GM18519 (cell line): ENCODE results near the gene BAG1.

Experiments used
- ATAC-seq: cut with Tn5 transposase; IDR thresholded peaks from one replicate; pipeline ENCODE4 v1.9.1; 2021; ENCODE audit warnings: mild to moderate bottlenecking, moderate library complexity; ENCODE audit not compliant: unreplicated experiment, low FRiP score

Gene BAG1

GRCh38 chr9:33277484-33277883 lies 13.0 kb upstream of the BAG1 start:
- ATAC-seq = no peak

DNA sequence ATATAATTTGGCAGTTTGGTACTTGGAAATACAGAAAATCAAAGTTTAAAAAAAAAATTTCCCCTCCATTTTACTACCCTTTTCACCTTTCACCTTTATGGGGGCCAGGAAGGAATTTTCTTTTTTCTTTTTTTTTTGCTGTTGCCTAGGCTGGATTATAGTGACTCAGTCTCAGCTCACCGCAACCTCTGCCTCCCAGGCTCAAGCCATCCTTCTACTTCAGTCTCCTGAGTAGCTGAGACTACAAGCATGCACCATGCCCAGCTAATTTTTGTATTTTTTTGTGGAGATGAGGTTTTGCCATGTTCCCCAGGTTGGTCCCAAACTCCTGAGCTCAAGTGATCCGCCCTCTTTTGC lies 9.4 kb upstream of the BAG1 start:
- ATAC-seq = no peak

DNA sequence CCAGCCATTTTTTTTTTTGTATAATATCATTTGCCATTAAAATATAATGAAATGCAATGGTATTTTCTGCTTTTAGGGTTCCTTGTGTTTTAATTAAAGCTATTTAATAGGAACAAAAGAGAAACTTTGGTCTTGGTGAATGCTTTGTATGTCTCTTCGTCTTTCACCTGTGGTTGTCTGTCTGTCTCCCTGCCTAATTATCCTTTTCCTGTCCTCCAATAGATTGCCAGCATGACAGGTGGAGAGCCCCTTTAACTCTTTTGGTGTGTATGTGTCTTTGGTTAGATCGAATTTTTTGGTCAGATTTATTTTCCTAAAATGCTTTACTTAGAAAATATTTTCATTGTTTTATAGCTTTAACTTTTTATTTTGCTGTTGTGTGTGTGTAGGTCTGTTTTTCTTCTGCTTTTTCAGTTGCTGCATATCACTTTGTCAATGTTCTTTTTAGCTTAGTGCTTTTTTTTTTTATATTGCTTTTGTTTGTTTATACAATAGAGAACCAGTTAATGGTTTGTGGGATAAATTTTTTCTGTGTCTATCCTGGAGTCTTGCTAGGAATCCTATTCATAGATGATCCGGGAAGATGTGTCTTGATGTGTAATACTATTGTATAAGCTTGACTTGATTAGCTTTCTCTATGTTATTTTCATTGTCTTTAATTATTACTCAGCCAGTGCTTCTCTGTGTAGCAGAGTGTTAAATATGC lies 8.9 kb upstream of the BAG1 start:
- ATAC-seq = no peak

DNA sequence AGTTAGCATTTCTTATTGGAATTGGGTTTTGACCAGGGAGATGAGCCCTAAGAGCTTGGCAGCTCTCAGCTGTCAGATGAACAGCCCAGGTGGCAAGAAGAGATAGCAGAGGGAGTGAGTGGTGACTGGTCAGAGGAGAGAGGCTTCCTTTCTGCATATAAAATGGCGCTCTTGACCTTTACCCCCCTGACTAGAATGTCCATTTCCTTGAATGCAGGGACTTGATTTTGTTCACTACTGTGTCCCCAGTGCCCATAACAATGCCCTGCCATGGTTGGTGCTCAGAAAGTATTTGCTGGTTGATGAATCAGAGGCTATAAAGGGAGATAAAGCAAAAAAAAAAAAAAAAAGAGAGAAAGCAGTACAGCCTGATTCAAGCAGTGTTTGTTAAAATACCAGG lies 7.6 kb upstream of the BAG1 start:
- ATAC-seq = no peak

GRCh38 chr9:33270146-33270545 lies 5.6 kb upstream of the BAG1 start:
- no peak for ATAC-seq

GRCh38 chr9:33267151-33267767 lies 2.8 kb upstream of the BAG1 start:
- no peak for ATAC-seq

DNA sequence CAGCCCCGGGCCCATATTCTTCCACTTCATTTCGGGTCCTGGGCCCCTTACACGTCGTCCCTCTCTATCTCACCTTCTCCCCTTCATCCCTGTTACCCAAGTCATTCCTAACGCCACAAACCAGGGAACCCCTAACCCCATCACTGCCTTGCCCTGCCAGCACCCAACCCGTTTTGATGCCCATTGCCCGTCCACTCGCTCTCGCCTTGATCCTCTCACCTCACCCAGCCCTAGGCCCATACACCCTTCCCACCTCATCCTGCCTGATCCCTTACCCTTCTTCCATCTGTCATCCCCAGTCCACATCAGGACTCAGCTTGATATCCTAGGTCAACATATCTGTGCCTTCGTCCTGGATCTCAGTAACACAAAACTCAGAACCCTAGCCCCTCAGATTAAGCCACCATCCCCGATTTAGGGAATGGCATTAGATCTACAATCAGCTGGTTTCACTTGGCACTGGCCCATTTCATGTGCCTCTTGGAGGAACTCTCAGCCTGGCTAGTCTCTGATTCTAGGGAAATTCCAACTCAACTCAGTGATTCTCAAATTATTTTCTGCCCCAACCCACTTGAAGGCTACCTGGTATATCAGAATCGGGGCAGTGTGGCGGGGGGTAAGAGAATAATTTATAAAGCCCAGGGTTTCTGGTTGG lies 830 bp upstream of the BAG1 start:
- no peak for ATAC-seq

GRCh38 chr9:33264003-33264472 lies 470 bp downstream of the BAG1 start:
- no peak for ATAC-seq

DNA sequence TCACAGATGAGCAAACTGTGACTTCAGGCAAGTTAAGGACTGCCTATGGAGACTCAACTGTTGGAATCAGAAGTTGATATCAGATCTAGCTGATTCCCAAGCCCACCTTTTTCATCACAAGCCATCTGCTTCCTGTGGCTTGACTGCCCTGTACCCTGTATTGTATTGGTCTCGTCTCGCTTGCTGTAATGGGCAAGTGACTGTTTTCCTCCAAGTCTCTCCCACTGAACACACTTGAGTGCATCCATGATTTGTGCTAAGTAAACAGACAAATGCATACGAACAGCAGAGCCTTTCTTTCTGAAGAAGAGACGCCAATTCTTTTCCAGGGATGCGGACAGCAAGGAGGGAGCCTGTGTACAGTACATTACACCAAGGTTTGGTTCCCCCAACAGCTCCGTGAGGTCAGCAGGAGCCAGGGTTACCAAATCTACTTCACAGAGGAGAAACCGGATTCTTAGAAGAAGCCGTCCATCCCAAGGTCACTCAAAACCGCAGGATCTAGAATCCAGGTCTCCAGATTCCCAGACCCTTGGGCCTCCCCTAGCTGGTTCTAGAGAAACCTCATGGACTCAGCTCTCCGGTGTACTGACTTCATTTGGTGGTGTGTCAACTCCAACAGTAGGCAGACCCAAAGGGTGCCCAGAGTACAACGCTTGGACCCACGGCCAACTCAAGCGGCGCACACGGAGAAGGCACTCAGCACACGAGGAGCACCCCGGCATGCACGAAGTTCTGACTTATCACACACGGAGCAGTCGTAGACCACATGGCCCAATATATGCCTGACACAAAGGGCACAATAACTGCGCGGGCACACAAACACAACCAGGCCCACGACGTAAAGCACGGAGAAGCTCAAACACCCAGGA lies 1.1 kb downstream of the BAG1 start:
- no peak for ATAC-seq

GRCh38 chr9:33260372-33260771 lies 4.1 kb downstream of the BAG1 start:
- no peak for ATAC-seq

- no peak for ATAC-seq
These were observed 7.2 kb downstream of the BAG1 start for GRCh38 chr9:33257276-33257675.

DNA sequence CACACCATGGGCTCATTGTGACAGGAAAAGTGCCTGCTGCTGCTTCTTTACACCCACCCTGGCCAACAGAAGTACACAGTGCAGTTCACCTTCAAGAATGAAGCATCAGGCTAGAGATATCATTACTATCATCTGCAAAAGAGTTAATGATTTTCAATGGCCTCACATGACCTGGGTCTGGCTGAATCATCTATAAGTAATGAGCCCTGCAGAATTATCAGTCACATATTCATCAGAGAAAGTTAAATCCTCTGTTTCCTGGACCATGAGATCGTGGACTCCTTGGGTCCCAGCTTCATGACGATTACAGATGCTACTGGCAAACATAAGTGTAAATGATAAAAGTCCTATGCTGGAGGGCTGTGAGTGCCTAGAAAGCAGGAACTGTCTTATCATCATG lies 8.3 kb downstream of the BAG1 start:
- ATAC-seq = no peak

DNA sequence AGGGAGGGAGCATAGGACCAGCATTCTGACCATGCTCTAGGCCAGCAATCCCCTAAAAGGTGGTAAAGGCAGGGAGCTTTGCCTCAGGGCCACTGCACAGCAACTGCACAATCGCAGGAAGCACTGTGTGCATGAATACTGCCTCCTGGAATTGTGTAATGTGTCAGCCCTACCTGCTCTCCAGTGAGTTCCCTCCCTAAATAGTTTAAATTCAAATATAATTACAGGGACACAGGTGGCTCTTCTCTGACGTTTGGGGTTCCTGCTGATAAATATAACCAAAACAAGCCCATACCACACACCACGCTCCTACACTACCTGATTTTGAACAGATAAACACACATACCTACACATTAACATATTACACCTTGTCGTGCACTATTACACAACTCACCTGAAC lies 9.0 kb downstream of the BAG1 start:
- ATAC-seq = no peak

GRCh38 chr9:33255014-33255413 lies 9.5 kb downstream of the BAG1 start:
- no peak for ATAC-seq

GRCh38 chr9:33254211-33254610 lies 10.3 kb downstream of the BAG1 start:
- no peak for ATAC-seq

DNA sequence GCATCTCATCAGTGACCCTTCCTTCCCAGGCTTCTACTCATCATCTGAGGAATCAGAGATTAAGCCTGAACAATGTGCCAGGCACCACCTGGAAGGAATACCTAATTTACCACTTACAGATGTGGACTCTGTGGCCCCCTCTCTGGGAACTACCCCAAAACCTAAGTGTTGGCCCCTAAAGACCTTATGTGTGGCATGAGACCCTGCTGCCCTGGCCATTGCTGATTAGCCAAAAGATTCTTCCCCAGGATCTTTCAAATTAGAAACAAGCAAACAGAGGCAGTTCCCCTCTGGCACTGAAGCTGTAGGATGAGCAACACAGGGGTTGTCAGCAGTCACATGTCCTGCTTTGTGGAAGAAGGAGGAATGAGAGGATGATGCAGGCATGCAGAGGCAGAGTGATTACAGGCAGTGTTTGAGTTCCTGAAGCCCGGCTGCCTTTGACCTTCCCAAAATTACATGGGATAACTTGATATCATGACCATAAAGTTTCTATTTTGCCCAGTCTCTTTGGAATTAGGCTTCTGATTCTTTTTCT lies 14.0 kb downstream of the BAG1 start:
- ATAC-seq = no peak

DNA sequence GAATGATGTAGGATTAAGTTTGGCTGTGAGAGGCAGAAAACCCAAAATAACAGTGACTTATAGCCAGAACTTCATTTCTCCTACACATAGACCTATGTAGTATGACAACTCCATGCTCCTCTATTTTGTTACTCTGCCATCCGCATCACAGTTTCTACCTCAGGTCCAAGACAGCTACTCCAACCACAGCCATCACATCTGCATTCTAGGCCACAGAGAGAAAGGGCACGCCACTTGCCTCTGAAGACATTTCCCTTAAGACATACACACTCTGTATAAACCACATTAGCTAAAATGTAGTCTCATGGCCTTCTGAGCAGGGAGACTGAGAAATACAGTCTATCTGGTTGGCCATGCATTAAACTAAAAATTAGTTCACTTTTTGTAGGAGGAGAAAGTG lies 14.5 kb downstream of the BAG1 start:
- no peak for ATAC-seq

DNA sequence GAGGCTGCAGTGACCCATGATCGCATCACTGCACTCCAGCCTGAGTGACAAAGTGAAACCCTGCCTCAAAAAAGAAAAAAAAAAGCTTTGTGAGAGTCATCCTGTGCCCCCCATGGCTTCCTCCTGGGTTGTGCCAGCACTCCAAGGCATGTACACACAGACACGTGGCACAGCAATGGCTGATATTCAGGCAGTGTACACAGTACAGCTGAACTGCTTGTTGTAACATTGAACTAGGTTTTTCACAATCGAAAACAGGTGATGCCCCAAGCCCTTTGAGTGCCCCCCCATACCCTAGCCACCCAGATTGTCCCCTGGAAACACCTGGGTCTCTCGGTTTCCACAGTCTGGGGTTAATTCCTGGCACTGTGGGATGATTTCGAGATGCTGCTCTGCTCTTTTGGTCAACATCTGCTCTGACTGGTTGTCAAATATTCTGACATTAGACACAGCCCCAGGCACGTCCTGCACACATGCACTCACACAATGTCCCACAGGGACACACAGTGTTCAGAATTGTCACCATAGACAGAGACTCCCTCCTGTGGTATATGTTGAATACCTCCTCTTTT lies 15.3 kb downstream of the BAG1 start:
- ATAC-seq = no peak

DNA sequence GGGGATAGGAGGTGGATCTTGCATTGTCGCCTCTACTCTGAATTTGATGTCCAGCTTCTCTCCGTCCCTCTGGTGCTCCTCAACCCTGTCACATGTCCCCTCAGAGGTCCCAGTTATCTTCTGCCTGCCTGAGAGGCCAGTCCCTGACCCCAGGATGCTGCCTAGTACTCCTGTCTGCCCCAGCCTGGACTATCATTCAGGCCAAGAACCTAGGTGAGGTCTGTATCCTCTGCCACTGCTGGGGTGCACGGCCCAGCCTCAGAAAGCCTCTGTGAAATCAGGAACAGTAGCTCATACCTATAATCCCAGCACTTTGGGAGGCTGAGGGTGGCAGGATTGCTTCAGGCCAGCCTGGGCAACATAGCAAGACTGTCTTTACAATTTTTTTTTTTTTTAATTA lies 15.9 kb downstream of the BAG1 start:
- ATAC-seq = no peak

- ATAC-seq = no peak
These were observed 18.1 kb downstream of the BAG1 start for GRCh38 chr9:33246269-33246860.
